ENCODE data around the gene SEBOX.

GRCh38 chr17:28405632-28406472, 40.9 kb upstream of the SEBOX start, which contains the start of gene SLC46A1:
- TF ChIP-seq POLR2A (IDR thresholded peaks at IDR 0.05) (no peak), CTCF (IDR thresholded peaks at IDR 0.05) (peak in 1 of 4 experiments; percentile 16), POLR2AphosphoS5 (IDR thresholded peaks at IDR 0.05) (peak; percentile 14)

Data from prostate gland (tissue), 2 donors.